Neural crest cell (in vitro differentiated cells): Measurements from ENCODE around the gene EBPL. TPM values are rescaled to one million over a fixed set of nuclear protein-coding genes. Genes with fewer than 3 reads are reported as not detected.
A peak's percentile ranks its signal among the peaks of the same experiment; 100 is the strongest.

Experiments used
- DNase-seq: peaks from one replicate; pipeline ENCODE4 v3.0.0; 2021; ENCODE audit warnings: low read depth, mixed read lengths, low spot score
- H3K27ac Mint-ChIP-seq: one replicate; pipeline ENCODE4 v1.8.0; 2021; ENCODE audit warnings: mild to moderate bottlenecking, mixed read lengths; ENCODE audit not compliant: unreplicated experiment
- H3K27me3 Mint-ChIP-seq: 2 replicates; pipeline ENCODE4 v1.8.0; 2021; ENCODE audit warnings: low read depth, mild to moderate bottlenecking, mixed read lengths
- H3K36me3 Mint-ChIP-seq: 2 replicates; pipeline ENCODE4 v1.8.0; 2021; ENCODE audit warnings: low read depth, mild to moderate bottlenecking, mixed read lengths
- H3K4me1 Mint-ChIP-seq: 2 replicates; pipeline ENCODE4 v1.8.0; 2021; ENCODE audit warnings: mixed read lengths
- H3K4me3 Mint-ChIP-seq: one replicate; pipeline ENCODE4 v1.8.0; 2021; ENCODE audit warnings: mild to moderate bottlenecking, mixed read lengths
- H3K9me3 Mint-ChIP-seq: 2 replicates; pipeline ENCODE4 v1.8.0; 2021; ENCODE audit warnings: mixed read lengths
- total RNA-seq: library from RNA; stranded (reverse); gene quantifications from 2 replicates; pipeline ENCODE4 v1.2.1, GENCODE V29; 2021
- TF ChIP-seq, protein P1 (sequence below): fragments of 200-600 bp; sonication (generic); conservative IDR thresholded peaks from 2 replicates; pipeline ENCODE4 v1.5.0; 2021; ENCODE audit warnings: antibody characterized with exemption, mild to moderate bottlenecking

Gene EBPL
- total RNA-seq, 1 donor from 2014 or later: 52.7 TPM

DNA sequence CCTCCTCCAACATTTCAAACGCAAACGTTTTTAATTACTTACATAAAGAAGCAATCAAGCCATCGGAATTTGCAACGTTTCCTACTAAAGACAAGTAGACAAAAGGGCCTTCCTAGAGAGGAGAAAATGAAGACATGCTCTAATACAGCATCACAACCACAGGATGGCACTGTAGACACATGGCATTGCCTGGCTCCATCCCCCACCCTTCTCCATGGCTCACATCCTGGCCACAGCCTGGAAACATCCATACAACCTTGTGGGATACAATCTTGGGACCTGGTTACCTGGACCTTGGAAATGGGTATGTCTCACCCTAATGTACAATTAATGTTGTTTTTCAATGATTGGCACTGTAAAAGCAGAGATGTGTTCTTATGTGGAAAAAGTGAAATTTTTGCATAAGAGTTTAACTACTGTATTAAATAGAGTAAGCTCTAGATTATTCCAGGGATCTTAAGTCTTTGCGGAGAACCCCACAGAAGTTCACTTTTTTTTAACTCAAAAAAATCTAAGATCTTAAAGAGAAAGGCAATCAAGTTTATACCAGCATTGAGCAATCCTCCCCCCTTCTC is 21.5 kb downstream of the EBPL start:
- Mint-ChIP-seq H3K4me1 (peaks cover 27% of the 10 kb centered on the region), H3K9me3 (peaks cover 3% of the 10 kb centered on the region), H3K27ac (no peak overlapping the region), H3K36me3 (peaks cover 31% of the 10 kb centered on the region), H3K4me3 (no peak overlapping the region), H3K27me3 (no peaks in the 10 kb centered on the region)
- TF ChIP-seq, protein P1, sequence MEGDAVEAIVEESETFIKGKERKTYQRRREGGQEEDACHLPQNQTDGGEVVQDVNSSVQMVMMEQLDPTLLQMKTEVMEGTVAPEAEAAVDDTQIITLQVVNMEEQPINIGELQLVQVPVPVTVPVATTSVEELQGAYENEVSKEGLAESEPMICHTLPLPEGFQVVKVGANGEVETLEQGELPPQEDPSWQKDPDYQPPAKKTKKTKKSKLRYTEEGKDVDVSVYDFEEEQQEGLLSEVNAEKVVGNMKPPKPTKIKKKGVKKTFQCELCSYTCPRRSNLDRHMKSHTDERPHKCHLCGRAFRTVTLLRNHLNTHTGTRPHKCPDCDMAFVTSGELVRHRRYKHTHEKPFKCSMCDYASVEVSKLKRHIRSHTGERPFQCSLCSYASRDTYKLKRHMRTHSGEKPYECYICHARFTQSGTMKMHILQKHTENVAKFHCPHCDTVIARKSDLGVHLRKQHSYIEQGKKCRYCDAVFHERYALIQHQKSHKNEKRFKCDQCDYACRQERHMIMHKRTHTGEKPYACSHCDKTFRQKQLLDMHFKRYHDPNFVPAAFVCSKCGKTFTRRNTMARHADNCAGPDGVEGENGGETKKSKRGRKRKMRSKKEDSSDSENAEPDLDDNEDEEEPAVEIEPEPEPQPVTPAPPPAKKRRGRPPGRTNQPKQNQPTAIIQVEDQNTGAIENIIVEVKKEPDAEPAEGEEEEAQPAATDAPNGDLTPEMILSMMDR: peak; percentile 79
- DNase-seq: peak; percentile 45

DNA sequence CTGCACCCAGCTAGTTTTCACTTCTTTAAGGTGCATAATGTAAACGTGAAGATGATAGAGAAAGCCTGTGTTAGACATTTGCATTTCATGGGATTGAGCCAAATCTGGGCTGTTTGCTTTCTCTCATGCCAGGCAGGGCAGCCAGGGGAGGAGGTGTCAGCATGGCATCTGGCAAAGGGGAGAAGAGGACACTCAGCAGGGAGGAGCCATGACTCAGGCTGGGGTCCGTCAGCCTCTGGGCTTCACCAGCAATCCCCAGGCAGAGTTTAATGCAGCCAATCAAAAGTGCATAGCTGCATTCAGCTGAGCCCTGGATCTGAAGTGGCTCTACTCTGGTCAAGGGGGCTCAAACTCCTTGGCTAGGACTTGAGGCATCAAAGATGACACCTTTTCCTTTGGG is 23.5 kb downstream of the EBPL start:
- no peak for DNase-seq
- Mint-ChIP-seq H3K27me3 (no peaks in the 10 kb centered on the region), H3K36me3 (peaks cover 27% of the 10 kb centered on the region), H3K4me3 (no peak overlapping the region), H3K4me1 (peaks cover 32% of the 10 kb centered on the region), H3K27ac (no peak overlapping the region), H3K9me3 (no peaks in the 10 kb centered on the region)
- TF ChIP-seq, protein P1: no peak

DNA sequence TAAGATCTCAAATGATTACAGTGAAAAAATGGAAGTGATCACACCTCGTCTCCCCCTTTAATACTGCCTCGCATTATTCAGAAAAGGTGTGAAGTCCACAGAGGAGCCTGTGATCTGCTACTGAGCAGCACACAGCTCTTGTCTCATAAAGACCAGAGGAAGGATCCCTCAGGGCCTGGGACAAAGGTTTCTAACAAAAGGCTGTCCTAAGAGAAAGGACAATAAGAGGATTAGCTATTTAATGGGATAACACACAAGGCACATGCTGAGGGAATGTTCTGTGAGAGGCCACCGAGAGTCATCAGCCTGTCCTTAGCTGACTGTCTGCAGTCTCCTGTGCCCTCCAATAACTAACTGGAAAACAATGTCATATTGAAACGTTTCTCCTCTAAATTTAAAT is 26.7 kb downstream of the EBPL start:
- no peak for DNase-seq
- no peaks in the 10 kb centered on the region for H3K27me3 Mint-ChIP-seq
- no peak overlapping the region for H3K27ac Mint-ChIP-seq
- H3K4me1 Mint-ChIP-seq: peaks cover 7% of the 10 kb centered on the region
- peaks cover 33% of the 10 kb centered on the region for H3K36me3 Mint-ChIP-seq
- TF ChIP-seq, protein P1: no peak
- no peak overlapping the region for H3K4me3 Mint-ChIP-seq
- H3K9me3 Mint-ChIP-seq: no peaks in the 10 kb centered on the region

DNA sequence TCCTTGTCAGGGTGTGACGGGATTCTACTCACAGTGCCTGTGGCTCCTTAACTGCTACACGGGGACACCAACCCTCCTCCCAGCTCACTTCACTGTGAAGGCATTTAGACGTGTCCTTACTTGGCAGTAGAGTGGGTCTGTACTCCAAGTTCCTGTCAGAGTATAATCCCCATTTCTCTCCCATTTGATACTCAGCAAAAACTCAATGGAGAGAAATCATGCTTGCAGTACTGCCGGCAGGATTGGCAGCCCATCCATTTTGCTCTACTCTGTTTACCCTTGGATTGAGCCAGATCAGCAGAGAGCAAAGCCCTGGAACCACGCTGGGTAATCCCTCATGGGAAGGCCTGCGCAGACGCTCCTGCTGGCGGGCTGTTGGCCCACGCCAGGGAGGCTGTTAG is 34.0 kb downstream of the EBPL start:
- peaks cover 13% of the 10 kb centered on the region for H3K4me1 Mint-ChIP-seq
- TF ChIP-seq, protein P1: no peak
- DNase-seq: no peak
- H3K36me3 Mint-ChIP-seq: peaks cover 8% of the 10 kb centered on the region
- H3K4me3 Mint-ChIP-seq: no peak overlapping the region
- H3K27me3 Mint-ChIP-seq: no peaks in the 10 kb centered on the region
- H3K27ac Mint-ChIP-seq: no peak overlapping the region
- H3K9me3 Mint-ChIP-seq: no peaks in the 10 kb centered on the region

DNA sequence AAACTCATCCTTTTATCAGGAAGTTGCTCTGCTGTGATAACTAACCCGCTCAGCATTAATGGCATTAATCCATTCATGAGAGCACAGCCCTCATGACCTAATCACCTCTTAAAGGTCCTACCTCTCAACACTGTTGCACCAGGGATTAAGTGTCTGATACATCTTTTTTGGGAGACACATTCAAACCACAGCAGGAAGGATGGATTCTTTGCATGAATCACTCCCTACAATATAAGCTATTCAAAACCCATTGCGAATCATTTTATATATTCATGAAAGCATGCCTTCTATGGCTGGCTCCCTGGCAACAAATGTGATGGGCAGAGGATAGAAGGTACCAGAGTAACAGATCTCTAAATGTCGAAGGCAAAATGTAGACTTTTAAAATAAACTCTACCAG is 35.4 kb downstream of the EBPL start:
- Mint-ChIP-seq H3K27ac (no peak overlapping the region), H3K4me1 (peaks cover 13% of the 10 kb centered on the region), H3K4me3 (no peak overlapping the region), H3K36me3 (peaks cover 2% of the 10 kb centered on the region), H3K27me3 (no peaks in the 10 kb centered on the region), H3K9me3 (no peaks in the 10 kb centered on the region)
- TF ChIP-seq, protein P1: no peak
- DNase-seq: no peak
